Muscle layer of duodenum (tissue), 2 donors: Measurements from ENCODE around the gene LY6G6C.

Source experiments
- H3K27ac ChIP-seq: one replicate; pipeline ENCODE4 v1.7.0; 2013; ENCODE audit warnings: mild to moderate bottlenecking, low read length
- H3K27me3 ChIP-seq: one replicate; pipeline ENCODE4 v1.7.0; 2013; ENCODE audit warnings: low read depth, mild to moderate bottlenecking, control low read depth, low read length
- H3K36me3 ChIP-seq, 2 donors: one replicate each; pipeline ENCODE4 v1.7.0; 2013; ENCODE audit warnings: low read length in 2 of 2, control low read depth in 1 of 2, mild to moderate bottlenecking in 1 of 2; ENCODE audit not compliant: insufficient read depth in 2 of 2, control insufficient read depth in 1 of 2
- H3K4me1 ChIP-seq, 2 donors: one replicate each; pipeline ENCODE4 v1.7.0; 2013; ENCODE audit warnings: low read length in 2 of 2, mild to moderate bottlenecking in 2 of 2, control low read depth in 1 of 2, moderate library complexity in 1 of 2; ENCODE audit not compliant: insufficient read depth in 2 of 2, control insufficient read depth in 1 of 2
- H3K4me3 ChIP-seq, 2 donors: one replicate each; pipeline ENCODE4 v1.7.0; 2013; ENCODE audit warnings: low read length in 2 of 2, low read depth in 1 of 2, mild to moderate bottlenecking in 1 of 2
- H3K9me3 ChIP-seq, 2 donors: one replicate each; pipeline ENCODE4 v1.7.0; 2013; ENCODE audit warnings: low read length in 2 of 2, control low read depth in 1 of 2, mild to moderate bottlenecking in 1 of 2; ENCODE audit not compliant: control insufficient read depth in 1 of 2
- donor health status: healthy.

The LY6G6C gene

DNA sequence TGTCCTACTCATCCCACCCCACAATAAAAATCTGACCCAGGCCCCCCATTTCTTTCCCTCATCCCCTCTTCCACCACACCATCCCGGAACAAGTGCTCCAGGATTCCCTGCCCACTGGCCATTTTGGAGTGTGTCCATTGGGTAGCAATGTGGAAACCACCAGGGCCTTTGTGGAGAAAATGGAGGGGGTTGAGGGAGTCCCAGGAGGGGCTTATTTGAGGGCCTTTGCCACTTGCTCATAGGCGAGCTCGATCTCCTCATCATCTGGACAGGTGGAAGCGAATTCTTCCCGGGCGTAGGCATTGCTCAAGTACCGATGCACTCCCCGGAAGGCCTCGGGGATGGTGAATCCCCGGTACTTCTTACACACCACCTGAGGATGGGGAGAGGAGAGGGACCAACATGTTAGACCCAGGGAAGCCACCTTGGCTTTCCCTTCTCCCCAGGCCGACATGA, 9.1 kb upstream of the LY6G6C start:
- Histone ChIP-seq H3K4me1 (peaks cover 4 to 47% of the 10 kb centered on the region in 2 donors), H3K27ac (peak overlapping the region; percentile 88), H3K36me3 (peaks cover 35 to 59% of the 10 kb centered on the region in 2 donors), H3K27me3 (no peaks in the 10 kb centered on the region), H3K4me3 (peak overlapping the region; percentile 85 to 86), H3K9me3 (no peaks in the 10 kb centered on the region)

- Histone ChIP-seq H3K27ac (peak overlapping the region; percentile 88), H3K4me1 (peaks cover 4 to 47% of the 10 kb centered on the region in 2 donors), H3K27me3 (no peaks in the 10 kb centered on the region), H3K4me3 (peak overlapping the region; percentile 85 to 86), H3K36me3 (peaks cover 35 to 56% of the 10 kb centered on the region in 2 donors), H3K9me3 (no peaks in the 10 kb centered on the region)
These were observed 8.6 kb upstream of the LY6G6C start for GRCh38 chr6:31729979-31730630.

DNA sequence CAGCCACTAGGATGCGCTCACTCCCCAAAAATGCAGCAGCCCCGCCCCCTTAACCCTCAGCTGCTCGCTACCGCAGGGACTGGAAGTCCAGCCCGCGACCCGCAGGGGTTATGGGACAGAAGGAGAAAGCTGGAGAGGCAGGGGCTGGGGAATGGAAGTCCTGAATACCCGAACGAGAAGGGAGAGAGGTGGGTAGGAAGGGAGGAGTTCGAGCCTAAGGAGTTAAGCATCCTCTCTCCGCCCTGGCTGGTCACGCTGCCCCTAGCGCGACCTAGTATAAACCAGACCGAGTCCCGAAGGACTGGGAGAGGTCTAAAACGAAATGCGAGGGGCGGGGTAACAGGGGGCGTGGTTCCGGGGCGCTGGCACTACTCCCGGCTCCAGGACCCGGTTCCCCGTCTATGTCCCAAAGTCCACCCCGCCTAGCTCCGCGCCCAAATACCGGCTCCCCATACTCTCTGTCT, 8.0 kb upstream of the LY6G6C start:
- Histone ChIP-seq H3K4me3 (peak overlapping the region; percentile 85 to 86), H3K27me3 (no peaks in the 10 kb centered on the region), H3K36me3 (peaks cover 35 to 53% of the 10 kb centered on the region in 2 donors), H3K9me3 (no peaks in the 10 kb centered on the region), H3K4me1 (peaks cover 4 to 45% of the 10 kb centered on the region in 2 donors), H3K27ac (peak overlapping the region; percentile 88)

DNA sequence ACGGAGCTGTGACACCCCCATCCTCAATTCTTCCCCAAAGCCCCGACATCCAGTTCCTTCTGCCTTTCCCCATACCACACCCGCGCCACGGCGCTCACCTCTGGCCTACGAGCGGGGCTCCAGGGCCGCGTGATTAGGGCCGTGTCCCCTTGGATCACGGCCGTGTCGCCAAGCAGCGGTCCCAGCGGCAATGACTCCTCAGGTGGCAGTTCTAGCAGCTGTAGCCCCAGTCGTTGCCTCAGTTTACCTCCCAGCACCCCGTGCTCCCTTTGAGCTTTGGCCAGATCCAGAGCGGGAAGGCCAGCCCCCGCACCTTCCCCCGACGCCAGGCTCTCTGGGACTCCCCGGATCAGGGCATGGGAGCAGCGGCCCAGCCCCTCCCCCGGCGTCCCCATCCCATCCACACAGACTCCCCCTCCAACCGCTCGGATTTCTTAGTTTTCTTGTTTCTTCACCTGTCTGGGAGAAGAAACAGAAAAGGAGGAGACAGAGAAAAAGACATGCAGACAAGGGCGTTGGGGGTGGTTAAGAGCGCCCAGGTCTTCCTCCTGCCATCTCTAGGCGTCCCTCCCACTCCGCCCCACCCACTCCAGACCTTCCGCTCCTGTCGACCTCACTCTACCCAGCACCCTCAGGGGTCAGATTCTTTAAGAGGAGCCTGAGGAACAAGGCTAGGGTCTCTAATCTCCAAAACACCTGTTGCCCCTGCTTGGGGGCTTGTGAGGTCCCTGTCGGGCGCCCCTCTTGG, 7.4 kb upstream of the LY6G6C start, which contains the start of gene DDAH2:
Gene DDAH2, minus strand, starts transcription at position 533 of the 748 bp plus-strand sequence. Its CDS starts 138 bp downstream, at position 395.
- Histone ChIP-seq H3K4me3 (peak within 1 kb of the TSS; percentile 85 to 86), H3K27me3 (no peaks in the 10 kb centered on the region), H3K27ac (peak within 1 kb of the TSS; percentile 88), H3K9me3 (no peaks in the 10 kb centered on the region), H3K4me1 (peaks cover 0 to 39% of the 10 kb centered on the region in 2 donors), H3K36me3 (peaks cover 29 to 47% of the 10 kb centered on the region in 2 donors)

DNA sequence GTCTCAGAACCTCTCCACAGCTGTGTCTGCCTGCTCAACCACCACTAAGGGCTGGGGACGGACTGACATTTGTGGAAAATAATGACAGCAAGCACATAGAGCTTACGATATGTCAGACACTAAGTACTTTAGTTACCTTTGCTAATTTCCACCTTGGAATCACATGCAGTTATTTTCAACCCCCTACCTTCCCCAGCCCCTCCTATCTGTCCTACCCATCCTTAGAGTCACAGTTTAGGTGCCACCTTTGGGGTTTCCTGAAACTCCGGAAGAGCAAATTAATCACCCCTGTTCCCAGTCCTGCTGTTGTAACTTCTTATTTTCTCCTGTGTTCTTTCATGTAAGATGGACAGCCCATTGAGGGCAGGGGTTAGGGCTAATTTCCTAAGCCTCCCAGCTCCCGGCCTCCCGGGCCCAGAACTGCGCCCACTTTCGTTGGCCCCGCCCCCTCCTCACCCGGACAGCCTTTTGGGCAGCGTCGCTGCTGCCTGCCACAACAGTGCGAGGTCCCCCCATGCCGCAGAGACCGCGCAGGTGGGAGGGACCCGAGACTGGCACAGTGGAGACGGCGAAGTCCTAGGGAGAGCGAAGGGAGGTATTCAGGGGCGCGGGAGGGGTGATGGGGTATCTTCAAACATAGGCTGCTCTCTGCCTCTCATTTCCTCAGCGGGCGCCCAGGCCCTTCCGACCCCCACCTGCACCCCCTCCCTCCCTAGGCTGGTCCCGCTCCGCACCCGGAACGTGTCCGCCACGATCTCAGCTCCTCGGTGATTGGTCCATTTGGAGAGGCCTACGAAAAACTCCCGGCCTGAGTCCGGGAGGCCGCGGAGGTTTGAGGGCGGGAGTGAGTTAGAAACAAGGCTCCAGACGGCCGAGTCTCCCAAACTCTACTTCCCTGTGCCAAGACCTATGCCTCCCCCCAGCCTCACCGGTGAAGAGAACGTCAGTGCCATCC, 6.4 kb upstream of the LY6G6C start:
- Histone ChIP-seq H3K4me3 (peak overlapping the region; percentile 85 to 86), H3K36me3 (peaks cover 20 to 38% of the 10 kb centered on the region in 2 donors), H3K9me3 (no peaks in the 10 kb centered on the region), H3K27ac (peak overlapping the region; percentile 88), H3K27me3 (no peaks in the 10 kb centered on the region), H3K4me1 (peaks cover 0 to 29% of the 10 kb centered on the region in 2 donors)

- Histone ChIP-seq H3K4me1 (peaks cover 0 to 25% of the 10 kb centered on the region in 2 donors), H3K36me3 (peaks cover 16 to 32% of the 10 kb centered on the region in 2 donors), H3K9me3 (no peaks in the 10 kb centered on the region), H3K27me3 (no peaks in the 10 kb centered on the region), H3K4me3 (no peak overlapping the region), H3K27ac (peak overlapping the region; percentile 67)
These were observed 5.6 kb upstream of the LY6G6C start for GRCh38 chr6:31727034-31727716.

- no peak overlapping the region for H3K27ac ChIP-seq
- H3K27me3 ChIP-seq = no peaks in the 10 kb centered on the region
- peaks cover 2 to 21% of the 10 kb centered on the region in 2 donors for H3K36me3 ChIP-seq
- H3K4me1 ChIP-seq = peaks cover 0 to 18% of the 10 kb centered on the region in 2 donors
- H3K9me3 ChIP-seq = no peaks in the 10 kb centered on the region
- no peak overlapping the region for H3K4me3 ChIP-seq
These were observed 4.2 kb upstream of the LY6G6C start for GRCh38 chr6:31725502-31726350.

DNA sequence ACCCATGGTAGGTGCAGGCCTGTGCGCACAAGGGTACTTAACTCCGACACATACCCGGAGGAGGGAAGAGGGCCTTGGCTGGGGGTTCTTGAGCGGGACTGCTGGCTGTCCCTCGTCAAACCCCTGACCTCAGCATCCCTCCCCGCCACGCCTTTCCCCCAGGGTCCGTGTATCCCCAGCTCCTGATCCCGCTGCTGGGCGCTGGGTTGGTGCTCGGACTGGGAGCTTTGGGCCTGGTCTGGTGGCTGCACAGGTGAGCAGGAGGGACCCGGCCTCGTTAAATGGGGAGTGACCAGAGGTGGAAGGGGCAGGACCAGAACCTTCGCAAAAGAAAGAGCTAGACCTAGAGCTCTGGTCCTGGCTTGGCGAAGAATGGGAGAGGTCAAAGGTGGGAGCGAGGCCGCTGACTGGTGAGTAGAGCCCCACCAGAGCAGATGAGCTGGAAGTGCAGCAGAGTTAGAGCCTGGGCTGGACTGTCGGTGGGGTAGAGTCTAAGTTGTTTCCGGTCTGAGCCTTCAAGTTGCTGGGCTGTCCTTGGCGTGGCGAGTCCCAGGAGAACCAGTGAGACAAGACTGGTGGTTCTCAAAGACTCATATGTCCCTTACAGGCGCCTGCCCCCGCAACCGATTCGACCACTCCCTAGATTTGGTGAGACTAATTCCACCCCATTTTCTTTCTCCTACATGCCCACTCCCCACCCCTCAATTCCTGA, 2.6 kb upstream of the LY6G6C start:
- Histone ChIP-seq H3K27ac (no peak overlapping the region), H3K4me1 (peaks cover 0 to 14% of the 10 kb centered on the region in 2 donors), H3K4me3 (no peak overlapping the region), H3K9me3 (no peaks in the 10 kb centered on the region), H3K36me3 (peaks cover 0 to 18% of the 10 kb centered on the region in 2 donors), H3K27me3 (no peaks in the 10 kb centered on the region)

DNA sequence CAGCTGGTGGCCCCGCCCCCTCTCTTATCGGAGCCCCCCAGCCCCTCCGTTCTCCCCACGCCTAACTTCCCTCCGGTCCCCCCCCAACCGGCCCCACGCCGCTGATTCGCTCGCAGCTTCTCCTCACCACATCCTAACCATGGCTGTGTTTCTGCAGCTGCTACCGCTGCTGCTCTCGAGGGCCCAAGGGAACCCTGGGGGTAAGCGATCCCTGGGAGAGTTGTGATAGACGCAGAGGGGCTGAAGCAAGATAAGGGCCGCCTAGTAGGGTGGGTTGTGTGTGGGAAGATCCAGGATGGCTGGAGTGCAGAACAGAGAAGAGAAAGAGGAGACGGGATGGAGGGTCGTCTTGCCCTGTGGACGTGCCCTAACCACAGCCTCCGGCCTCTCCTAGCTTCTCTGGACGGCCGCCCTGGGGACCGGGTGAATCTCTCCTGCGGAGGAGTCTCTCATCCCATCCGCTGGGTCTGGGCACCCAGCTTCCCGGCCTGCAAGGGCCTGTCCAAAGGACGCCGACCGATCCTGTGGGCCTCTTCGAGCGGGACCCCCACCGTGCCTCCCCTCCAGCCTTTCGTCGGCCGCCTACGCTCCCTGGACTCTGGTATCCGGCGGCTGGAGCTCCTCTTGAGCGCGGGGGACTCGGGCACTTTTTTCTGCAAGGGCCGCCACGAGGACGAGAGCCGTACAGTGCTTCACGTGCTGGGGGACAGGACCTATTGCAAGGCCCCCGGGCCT, 1.9 kb upstream of the LY6G6C start, which contains the start of gene MPIG6B:
Gene MPIG6B, plus strand, starts transcription at position 129 of the 735 bp plus-strand sequence. Its CDS starts 11 bp downstream, at position 140.
- Histone ChIP-seq H3K9me3 (no peaks in the 10 kb centered on the region), H3K4me1 (peaks cover 0 to 7% of the 10 kb centered on the region in 2 donors), H3K27me3 (no peaks in the 10 kb centered on the region), H3K27ac (no peak within 1 kb of the TSS), H3K4me3 (no peak within 1 kb of the TSS), H3K36me3 (peaks cover 0 to 18% of the 10 kb centered on the region in 2 donors)
